ENCODE results near the gene CHN1. TPM values are rescaled to one million over a fixed set of nuclear protein-coding genes. Genes with fewer than 3 reads are reported as not detected.
A peak's percentile ranks its signal among the peaks of the same experiment; 100 is the strongest.

Gene CHN1
- total RNA-seq, 1 donor from 2014 or later, result 26.3 TPM

DNA sequence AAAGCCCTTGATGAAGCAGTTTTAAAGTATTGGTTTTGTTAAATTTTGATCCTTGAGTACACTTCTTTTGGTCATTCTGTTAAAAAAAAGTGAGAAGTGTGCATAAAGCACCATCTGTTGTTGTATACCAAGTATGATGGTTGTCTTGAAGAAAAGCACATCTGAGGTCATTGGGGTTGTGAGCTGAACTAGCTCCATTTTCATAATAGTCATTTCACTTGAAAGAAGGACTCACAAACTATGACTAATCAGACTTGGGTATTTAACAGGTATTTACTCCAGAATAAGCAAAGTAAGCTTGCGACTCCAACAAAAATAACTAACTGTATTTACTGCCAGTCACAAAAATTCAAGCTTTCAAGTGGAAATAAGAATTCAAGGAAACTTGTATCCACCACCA is 35.1 kb downstream of the CHN1 start:
- no peaks in the 10 kb centered on the region for H3K9me3 Mint-ChIP-seq (ENCODE audit: unreplicated experiment)
- DNase-seq (ENCODE audit: low spot score), result no peak
- peaks cover 25% of the 10 kb centered on the region for H3K4me1 Mint-ChIP-seq (ENCODE audit: unreplicated experiment)
- H3K27ac Mint-ChIP-seq (ENCODE audit: unreplicated experiment), result no peak overlapping the region
- TF ChIP-seq, protein P1, sequence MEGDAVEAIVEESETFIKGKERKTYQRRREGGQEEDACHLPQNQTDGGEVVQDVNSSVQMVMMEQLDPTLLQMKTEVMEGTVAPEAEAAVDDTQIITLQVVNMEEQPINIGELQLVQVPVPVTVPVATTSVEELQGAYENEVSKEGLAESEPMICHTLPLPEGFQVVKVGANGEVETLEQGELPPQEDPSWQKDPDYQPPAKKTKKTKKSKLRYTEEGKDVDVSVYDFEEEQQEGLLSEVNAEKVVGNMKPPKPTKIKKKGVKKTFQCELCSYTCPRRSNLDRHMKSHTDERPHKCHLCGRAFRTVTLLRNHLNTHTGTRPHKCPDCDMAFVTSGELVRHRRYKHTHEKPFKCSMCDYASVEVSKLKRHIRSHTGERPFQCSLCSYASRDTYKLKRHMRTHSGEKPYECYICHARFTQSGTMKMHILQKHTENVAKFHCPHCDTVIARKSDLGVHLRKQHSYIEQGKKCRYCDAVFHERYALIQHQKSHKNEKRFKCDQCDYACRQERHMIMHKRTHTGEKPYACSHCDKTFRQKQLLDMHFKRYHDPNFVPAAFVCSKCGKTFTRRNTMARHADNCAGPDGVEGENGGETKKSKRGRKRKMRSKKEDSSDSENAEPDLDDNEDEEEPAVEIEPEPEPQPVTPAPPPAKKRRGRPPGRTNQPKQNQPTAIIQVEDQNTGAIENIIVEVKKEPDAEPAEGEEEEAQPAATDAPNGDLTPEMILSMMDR (IDR thresholded peaks at IDR 0.05; ENCODE audit: unreplicated experiment), result no peak
- H3K27me3 Mint-ChIP-seq (ENCODE audit: unreplicated experiment), result peaks cover 5% of the 10 kb centered on the region
- H3K36me3 Mint-ChIP-seq (ENCODE audit: low read depth, unreplicated experiment), result no peaks in the 10 kb centered on the region
- H3K4me3 Mint-ChIP-seq (ENCODE audit: unreplicated experiment), result no peak overlapping the region

DNA sequence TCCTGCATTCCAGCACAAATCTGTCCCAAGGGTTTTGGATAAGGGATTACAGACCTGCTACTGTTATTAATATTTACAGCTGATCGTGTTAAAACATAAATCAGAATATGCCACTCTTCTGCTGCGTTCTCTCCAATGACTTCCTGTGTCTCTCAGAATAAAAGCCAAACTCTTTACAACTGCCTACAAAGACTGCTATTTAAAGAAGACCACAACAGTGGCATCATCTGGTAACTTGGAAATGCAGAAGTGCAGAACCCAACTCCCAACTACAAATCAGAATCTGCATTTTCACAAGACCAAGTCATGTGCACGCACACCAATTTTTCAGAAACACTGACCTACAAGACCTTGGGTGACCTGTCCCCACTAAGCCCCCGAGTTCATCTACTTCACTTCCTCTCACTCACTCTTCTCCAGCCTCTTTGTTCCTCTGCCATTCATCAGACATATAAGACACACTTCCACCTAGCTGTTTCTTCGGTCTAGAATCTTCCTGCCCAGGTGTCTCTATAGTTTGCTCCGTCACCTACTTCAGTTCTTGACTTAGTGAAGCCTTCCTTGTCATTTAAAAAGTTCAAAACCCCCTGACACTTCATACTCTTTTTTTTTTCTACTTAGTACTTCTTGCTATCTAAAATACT is 36.0 kb downstream of the CHN1 start:
- no peaks in the 10 kb centered on the region for H3K36me3 Mint-ChIP-seq (ENCODE audit: low read depth, unreplicated experiment)
- H3K27ac Mint-ChIP-seq (ENCODE audit: unreplicated experiment), result peak overlapping the region; percentile 5
- peaks cover 25% of the 10 kb centered on the region for H3K4me1 Mint-ChIP-seq (ENCODE audit: unreplicated experiment)
- no peak for DNase-seq (ENCODE audit: low spot score)
- TF ChIP-seq, protein P1 (IDR thresholded peaks at IDR 0.05; ENCODE audit: unreplicated experiment), result no peak
- H3K27me3 Mint-ChIP-seq (ENCODE audit: unreplicated experiment), result peaks cover 5% of the 10 kb centered on the region
- H3K4me3 Mint-ChIP-seq (ENCODE audit: unreplicated experiment), result no peak overlapping the region
- H3K9me3 Mint-ChIP-seq (ENCODE audit: unreplicated experiment), result no peaks in the 10 kb centered on the region

DNA sequence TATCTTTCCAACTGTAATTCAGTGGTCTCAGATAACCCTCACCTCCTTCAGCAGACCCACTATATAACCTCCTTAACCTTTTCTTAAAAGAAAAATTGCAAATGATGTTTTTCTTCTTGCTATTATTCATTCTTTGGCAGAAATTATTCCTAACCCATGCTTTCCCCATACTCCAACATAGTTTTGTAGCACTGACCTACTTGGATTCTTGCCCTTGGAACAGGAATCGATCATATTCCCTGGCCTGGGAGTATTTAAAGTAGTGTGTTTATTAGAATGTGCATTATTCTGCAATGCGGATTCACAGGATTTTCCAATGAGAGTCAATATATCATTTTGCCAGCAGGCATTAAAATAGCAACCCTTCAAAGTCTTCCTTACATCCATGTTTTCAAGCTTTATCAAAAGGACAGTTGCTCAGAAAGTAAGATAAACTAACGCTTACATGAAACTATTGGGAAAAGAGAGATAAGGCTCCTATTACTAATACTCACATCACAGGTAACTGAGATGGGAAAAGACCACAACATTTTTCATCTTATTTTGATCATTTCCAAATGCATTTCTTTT is 37.4 kb downstream of the CHN1 start:
- Mint-ChIP-seq H3K27ac (ENCODE audit: unreplicated experiment) (no peak overlapping the region), H3K4me1 (ENCODE audit: unreplicated experiment) (peaks cover 33% of the 10 kb centered on the region), H3K9me3 (ENCODE audit: unreplicated experiment) (no peaks in the 10 kb centered on the region), H3K27me3 (ENCODE audit: unreplicated experiment) (no peaks in the 10 kb centered on the region), H3K4me3 (ENCODE audit: unreplicated experiment) (no peak overlapping the region), H3K36me3 (ENCODE audit: low read depth, unreplicated experiment) (no peaks in the 10 kb centered on the region)
- TF ChIP-seq, protein P1 (IDR thresholded peaks at IDR 0.05; ENCODE audit: unreplicated experiment), result no peak
- DNase-seq (ENCODE audit: low spot score), result no peak

DNA sequence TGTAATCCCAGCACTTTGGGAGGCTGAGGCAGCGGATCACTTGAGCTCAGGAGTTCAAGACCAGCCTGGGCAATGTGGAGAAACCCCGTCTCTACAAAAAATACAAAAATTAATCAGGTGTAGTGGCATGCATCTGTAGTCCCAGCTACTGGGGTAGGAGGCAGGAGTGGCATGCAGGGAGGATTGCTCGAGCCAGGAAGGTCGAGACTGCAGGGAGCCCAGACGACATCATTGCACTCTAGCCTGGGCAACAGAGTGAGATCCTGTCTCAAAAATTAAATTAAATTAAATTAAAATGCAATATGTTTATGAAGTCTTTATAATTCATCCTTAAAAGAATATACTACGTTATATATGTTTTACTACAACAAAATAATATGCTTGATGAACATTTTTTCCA is 38.1 kb downstream of the CHN1 start:
- DNase-seq (ENCODE audit: low spot score), result no peak
- Mint-ChIP-seq H3K36me3 (ENCODE audit: low read depth, unreplicated experiment) (no peaks in the 10 kb centered on the region), H3K27me3 (ENCODE audit: unreplicated experiment) (no peaks in the 10 kb centered on the region), H3K27ac (ENCODE audit: unreplicated experiment) (no peak overlapping the region), H3K4me1 (ENCODE audit: unreplicated experiment) (peaks cover 30% of the 10 kb centered on the region), H3K9me3 (ENCODE audit: unreplicated experiment) (no peaks in the 10 kb centered on the region), H3K4me3 (ENCODE audit: unreplicated experiment) (no peak overlapping the region)
- TF ChIP-seq, protein P1 (IDR thresholded peaks at IDR 0.05; ENCODE audit: unreplicated experiment), result no peak

DNA sequence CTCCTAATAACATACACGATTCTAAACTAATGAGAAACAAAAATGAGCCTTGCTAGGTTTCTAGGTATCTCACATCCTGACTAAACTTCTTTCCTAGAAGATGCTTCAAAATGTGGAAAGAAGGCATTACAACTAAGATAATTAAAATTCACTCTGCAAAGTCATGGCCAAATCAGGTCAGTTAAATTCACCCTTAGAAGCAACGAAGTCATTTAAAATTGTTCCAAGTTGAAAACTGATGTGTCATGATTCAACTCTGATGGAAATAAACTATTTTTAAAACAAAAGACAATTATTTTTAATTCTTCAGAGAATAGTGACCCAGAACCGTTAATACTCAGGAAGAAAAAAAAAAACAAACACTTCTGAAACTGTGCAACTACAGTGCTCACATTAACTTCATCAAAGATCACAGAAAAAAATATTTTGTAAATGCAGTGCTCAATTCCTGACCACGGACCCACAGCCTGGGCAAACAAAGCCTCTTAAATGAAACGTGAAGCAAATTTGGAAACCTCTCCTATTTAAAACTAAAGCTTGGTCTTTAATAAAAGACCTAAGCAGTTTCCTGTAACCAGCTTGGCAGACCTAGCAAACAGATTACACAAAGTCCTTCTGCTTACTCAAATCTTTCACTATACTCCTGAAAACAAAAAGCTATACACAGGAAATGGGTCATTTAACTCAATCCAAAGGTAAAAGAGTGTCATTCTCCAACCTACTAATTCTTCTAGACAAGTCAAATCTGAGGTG is 39.0 kb downstream of the CHN1 start:
- peaks cover 28% of the 10 kb centered on the region for H3K4me1 Mint-ChIP-seq (ENCODE audit: unreplicated experiment)
- H3K9me3 Mint-ChIP-seq (ENCODE audit: unreplicated experiment), result no peaks in the 10 kb centered on the region
- no peaks in the 10 kb centered on the region for H3K36me3 Mint-ChIP-seq (ENCODE audit: low read depth, unreplicated experiment)
- DNase-seq (ENCODE audit: low spot score), result no peak
- peak overlapping the region; percentile 94 for H3K27ac Mint-ChIP-seq (ENCODE audit: unreplicated experiment)
- H3K27me3 Mint-ChIP-seq (ENCODE audit: unreplicated experiment), result no peaks in the 10 kb centered on the region
- TF ChIP-seq, protein P1 (IDR thresholded peaks at IDR 0.05; ENCODE audit: unreplicated experiment), result no peak
- H3K4me3 Mint-ChIP-seq (ENCODE audit: unreplicated experiment), result no peak overlapping the region
